Frontal cortex (tissue), 4 donors: Measurements from ENCODE around the gene ANKRD13C. TPM values are rescaled to one million over a fixed set of nuclear protein-coding genes. Genes with fewer than 3 reads are reported as not detected.
"Not testable (repeated sequence)": the region's sequence is repeated elsewhere in the genome, so short reads cannot be mapped to it uniquely, and the experiment has no call there.

Experiments
- DNase-seq, 2 donors: peaks; one replicate each; pipeline ENCODE4 v3.0.0; 2012; ENCODE audit warnings: low spot score in 2 of 2
- FAIRE-seq: peaks from 2 replicates; lab custom pipeline; 2012; peaks lifted over from hg19 to GRCh38; lab: Jason Lieb, UNC
- total RNA-seq: library from RNA; depleted of rRNA; stranded (reverse); fragments of >200 nt; gene quantifications from one replicate; pipeline ENCODE4 v1.2.3, GENCODE V29; 2014
- donor health status: control.
- donor health status: control.
- donor health status: control.

The ANKRD13C gene, protein sequence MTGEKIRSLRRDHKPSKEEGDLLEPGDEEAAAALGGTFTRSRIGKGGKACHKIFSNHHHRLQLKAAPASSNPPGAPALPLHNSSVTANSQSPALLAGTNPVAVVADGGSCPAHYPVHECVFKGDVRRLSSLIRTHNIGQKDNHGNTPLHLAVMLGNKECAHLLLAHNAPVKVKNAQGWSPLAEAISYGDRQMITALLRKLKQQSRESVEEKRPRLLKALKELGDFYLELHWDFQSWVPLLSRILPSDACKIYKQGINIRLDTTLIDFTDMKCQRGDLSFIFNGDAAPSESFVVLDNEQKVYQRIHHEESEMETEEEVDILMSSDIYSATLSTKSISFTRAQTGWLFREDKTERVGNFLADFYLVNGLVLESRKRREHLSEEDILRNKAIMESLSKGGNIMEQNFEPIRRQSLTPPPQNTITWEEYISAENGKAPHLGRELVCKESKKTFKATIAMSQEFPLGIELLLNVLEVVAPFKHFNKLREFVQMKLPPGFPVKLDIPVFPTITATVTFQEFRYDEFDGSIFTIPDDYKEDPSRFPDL
- 122 TPM for total RNA-seq

- FAIRE-seq: no peak
- peak; percentile 71 to 91 for DNase-seq
Observed at GRCh38 chr1:70354332-70355110, at the start of gene ANKRD13C. ANKRD13C (minus strand) TSS chr1:70354722; CDS start chr1:70354408, 314 bp downstream.

GRCh38 chr1:70403759-70404158 lies 49.2 kb upstream of the ANKRD13C start:
- DNase-seq (no peak), FAIRE-seq (no peak)

DNA sequence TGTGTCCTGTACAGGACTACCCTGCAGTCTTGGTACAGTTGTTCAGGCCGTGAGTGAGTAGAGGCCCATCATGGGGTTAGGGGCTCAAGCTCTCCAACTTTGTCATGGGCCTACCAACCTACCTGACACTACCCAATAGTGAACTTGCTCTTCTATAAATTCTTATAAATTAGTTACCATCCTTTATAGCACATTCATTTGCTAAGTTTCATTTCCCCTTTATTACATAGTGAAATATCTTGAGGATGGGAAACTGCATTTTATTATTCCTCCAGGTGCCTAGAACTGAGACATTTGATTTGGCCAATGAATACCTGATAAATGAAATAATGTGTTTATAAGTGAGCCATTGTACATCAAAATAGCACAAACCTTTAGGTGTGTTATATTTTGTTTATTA lies 47.5 kb upstream of the ANKRD13C start:
- no peak for FAIRE-seq
- no peak for DNase-seq

DNA sequence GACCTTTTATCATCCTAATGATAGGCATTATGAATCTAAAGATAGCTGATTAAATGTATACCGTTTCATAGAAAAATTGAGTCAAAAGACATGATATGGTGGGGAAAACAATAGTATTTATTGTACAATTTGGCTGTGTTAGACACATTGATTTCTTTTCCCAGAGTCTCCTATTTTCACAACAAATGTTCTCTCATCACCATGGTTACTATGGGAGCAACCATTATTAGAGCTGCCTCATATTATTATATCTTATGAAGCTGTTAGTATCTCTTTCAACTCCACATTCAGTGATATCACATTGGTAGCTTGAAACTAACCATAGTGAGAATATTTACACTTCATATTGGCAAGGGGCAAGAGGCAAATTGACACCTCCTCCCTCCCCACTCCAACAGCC lies 45.8 kb upstream of the ANKRD13C start:
- no peak for FAIRE-seq
- no peak for DNase-seq

DNA sequence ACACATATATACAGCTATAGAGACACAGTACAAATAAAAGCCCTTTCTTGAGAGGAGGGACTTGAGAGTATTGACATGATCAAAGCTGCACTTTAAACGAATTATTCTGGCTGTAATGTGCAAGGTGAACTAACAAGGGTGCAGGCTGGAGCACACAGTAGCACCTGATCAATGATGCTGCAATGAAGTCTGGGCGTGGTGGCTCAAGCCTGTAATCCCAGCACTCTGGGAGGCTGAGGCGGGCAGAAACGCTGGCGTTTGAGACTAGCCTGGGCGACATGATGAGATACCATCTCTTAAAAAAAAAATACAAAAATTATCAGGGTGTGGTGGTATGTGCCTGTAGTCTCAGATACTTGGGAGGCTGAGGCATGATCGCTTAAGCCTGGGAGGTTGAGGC lies 42.5 kb upstream of the ANKRD13C start:
- no peak for FAIRE-seq
- DNase-seq: no peak

DNA sequence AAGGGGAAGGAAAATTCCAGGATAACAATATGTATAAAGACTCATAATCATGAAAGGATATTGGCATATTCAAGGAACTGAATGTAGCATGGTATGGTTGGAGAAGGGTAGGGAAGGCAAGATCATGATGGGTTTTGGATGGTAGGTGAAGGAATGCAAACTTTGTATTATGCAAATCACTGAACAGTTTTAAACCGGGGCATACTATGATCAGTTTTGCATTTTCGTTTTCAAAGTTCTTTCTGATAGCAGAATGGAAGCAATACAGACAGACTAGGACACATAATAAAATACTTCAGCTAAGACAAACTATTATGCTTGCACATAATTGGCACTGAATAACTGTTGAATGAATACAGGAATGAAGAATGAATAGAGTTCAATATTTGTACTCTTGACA lies 42.1 kb upstream of the ANKRD13C start:
- FAIRE-seq (no peak), DNase-seq (no peak)

DNA sequence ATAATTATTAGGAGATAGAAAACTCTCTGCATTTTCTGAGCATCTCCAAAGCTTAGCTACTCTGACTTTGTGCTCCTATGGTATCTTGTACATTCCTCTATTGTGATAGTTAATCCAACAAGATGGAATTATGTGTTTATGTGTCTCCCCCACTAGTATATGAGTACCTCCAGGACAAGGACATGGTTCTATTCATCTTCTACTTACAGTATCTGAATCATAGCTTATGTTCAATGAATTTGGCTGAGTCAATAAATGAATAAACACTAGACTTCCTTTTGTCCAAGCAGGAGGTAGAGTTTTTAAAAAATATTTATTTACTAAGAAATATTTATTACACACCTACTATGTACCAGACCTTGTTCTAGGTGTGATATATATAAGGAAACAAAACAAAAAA lies 38.1 kb upstream of the ANKRD13C start:
- no peak for DNase-seq
- no peak for FAIRE-seq

DNA sequence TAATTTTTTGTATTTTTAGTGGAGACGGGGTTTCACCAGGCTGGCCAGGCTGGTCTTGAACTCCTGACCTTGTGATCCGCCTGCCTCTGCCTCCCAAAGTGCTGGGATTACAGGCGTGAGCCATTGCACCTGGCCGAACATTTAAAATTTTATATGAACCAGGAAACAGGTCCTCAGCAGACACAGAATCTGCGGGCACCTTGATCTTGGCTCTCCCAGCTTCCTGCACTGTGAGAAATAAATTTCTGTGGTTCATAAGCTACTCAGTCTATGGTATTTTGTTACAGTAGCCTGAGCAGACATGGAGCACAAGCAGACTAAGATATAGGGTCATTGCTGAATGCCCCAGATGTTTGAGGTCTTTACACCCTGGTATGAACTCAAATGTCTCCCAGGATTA lies 33.0 kb upstream of the ANKRD13C start:
- DNase-seq (no peak), FAIRE-seq (no peak)

GRCh38 chr1:70386121-70386520 lies 31.6 kb upstream of the ANKRD13C start:
- DNase-seq (no peak), FAIRE-seq (no peak)

DNA sequence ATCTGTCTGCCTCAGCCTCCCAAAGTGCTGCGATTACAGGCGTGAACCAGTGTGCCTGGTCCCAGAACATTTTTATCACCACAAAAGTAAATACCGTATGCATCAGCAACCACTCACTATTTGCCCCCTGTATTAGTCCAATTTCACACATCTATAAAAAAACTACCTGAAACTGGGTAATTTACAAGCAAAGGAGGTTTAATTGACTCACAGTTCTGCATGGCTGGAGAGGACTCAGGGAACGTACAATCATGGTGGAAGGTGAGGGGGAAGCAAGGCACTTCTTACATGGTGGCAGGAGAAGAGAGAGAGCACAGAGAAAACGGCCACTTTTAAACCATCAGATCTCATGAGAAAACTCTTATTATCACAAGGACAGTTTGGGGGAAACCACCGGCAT lies 31.0 kb upstream of the ANKRD13C start:
- FAIRE-seq (no peak), DNase-seq (no peak)

GRCh38 chr1:70384542-70384941 lies 30.0 kb upstream of the ANKRD13C start:
- FAIRE-seq: no peak
- DNase-seq: no peak

- no peak for DNase-seq
- FAIRE-seq: no peak
Observed at GRCh38 chr1:70383483-70383882, 29.0 kb upstream of the ANKRD13C start.

- no peak for FAIRE-seq
- DNase-seq: no peak
Observed at GRCh38 chr1:70382682-70383081, 28.2 kb upstream of the ANKRD13C start.

DNA sequence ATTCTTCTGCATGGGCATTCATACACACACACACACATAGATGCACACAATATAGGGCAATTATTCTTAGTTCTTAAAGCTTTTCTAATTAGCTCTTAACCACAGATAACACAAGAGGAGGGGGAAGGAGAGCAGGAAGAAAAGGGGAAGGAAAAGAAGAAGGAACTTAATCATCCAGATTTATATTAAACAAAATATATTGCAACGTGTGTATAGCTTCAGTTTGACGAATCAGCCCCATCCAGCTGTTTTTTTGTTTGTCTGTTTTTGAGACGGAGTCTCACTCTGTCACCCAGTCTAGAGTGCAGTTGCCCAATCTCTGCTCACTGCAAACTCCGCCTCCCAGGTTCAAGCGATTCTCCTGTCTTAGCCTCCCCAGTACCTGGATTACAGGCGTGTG lies 21.7 kb upstream of the ANKRD13C start:
- DNase-seq: no peak

GRCh38 chr1:70373580-70373979 lies 19.1 kb upstream of the ANKRD13C start:
- not testable (repeated sequence) for FAIRE-seq, DNase-seq

More for the DNA sequence above, 21.7 kb upstream of the ANKRD13C start:
- no peak for FAIRE-seq

DNA sequence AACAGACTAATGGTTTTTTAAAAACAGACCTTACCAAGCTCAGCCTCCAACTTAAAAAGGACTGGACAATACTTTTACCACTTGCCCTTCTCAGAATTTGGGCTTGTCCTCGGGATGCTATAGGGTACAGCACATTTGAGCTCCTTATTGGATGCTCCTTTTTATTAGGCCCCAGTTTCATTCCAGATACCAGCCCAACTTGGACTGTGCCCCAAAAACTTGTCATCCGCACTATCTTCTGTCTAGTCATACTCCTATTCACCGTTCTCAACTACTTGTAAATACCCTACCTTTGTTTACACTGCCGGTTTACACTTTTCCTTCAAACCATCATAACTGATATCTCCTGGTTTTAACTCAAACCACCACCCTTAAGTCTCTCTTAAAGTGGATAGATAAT lies 17.9 kb upstream of the ANKRD13C start:
- FAIRE-seq: no peak
- no peak for DNase-seq

GRCh38 chr1:70371586-70371985 lies 17.1 kb upstream of the ANKRD13C start:
- DNase-seq, FAIRE-seq: not testable (repeated sequence)

- not testable (repeated sequence) for FAIRE-seq, DNase-seq
Observed at GRCh38 chr1:70367397-70367796, 12.9 kb upstream of the ANKRD13C start.

DNA sequence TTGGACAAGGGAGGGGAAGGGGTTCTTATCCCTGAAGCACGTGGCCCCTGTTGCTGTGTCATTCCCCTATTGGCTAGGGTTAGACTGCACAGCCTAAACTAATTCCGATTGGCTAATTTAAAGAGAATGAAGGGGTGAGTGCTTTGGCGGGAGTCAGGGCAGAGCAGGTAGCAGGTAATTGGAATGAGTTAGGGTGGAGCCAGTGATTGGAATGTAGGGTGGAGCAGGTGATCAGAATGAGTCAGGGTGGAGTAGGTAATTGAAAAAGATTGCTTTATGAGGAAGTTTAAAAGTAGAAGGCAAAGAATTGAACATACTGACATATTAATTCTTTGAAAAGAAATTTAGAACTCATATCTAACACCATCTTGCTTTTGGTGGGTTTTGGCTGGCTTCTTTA lies 12.5 kb upstream of the ANKRD13C start:
- not testable (repeated sequence) for DNase-seq, FAIRE-seq

DNA sequence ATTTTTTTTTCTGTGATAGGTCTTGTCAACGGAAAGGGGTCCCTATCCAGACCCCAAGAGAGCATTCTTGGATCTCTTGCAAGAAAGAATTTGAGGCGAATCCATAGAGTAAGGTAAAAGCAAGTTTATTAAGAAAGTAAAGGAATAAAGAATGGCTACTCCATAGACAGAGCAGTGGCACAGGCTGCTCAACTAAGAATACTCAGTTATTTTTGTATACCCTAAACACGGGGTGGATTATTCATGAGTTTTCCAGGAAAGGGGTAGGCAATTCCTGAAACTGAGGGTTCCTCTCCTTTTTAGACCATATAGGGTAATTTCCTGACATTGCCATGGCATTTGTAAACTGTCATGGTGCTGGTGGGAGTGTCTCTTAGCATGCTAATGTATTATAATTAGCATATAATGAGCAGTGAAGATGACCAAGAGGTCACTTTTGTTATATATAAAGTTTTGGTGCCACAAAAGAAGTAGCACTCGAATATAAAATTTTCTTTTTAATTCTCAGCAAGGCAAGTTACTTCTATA lies 12.0 kb upstream of the ANKRD13C start:
- not testable (repeated sequence) for DNase-seq, FAIRE-seq

- FAIRE-seq (no peak), DNase-seq (no peak)
Observed at GRCh38 chr1:70364439-70364838, 9.9 kb upstream of the ANKRD13C start.
